Keratinocyte (primary cell): ENCODE data around the gene FAM177B.
"Not testable (repeated sequence)": the region's sequence is repeated elsewhere in the genome, so short reads cannot be mapped to it uniquely, and the experiment has no call there.

Experiments
- CTCF ChIP-seq, 3 experiments: IDR thresholded peaks in 1 of 3; conservative IDR thresholded peaks in 1 of 3; optimal IDR thresholded peaks in 1 of 3; 2 replicates in 2 of 3; 3 replicates in 1 of 3; pipeline versions ENCODE3 to v1.5.1; 2011; ENCODE audit warnings: low read length in 3 of 3, mild to moderate bottlenecking in 3 of 3, moderate library complexity in 2 of 3, control low read depth in 1 of 3, inconsistent platforms in 1 of 3; ENCODE audit not compliant: insufficient read depth in 2 of 3; ENCODE audit errors: extremely low read depth in 1 of 3
- EZH2 ChIP-seq: IDR thresholded peaks from one replicate; pipeline ENCODE4 v1.6.1; 2012; ENCODE audit warnings: inconsistent platforms, mild to moderate bottlenecking, low read length, moderate library complexity

- not testable (repeated sequence) for TF ChIP-seq CTCF (optimal IDR thresholded peaks at IDR 0.05 in 1 of 3, IDR thresholded peaks at IDR 0.05 in 1 of 3, conservative IDR thresholded peaks at IDR 0.05 in 1 of 3; ENCODE audit: extremely low read depth in 1 of 3, insufficient read depth in 2 of 3, low read length in 3 of 3); EZH2
Observed at GRCh38 chr1:222741630-222742457, 4.8 kb downstream of the FAM177B start.
